DOHH2 (cell line): ENCODE measurements around the gene WDR18.

Experiments
- H3F3A ChIP-seq: fragments of 200-600 bp; sonication (generic), shearing (Covaris generic); 2 replicates; pipeline ENCODE4 v1.6.0; 2016; ENCODE audit warnings: antibody characterized with exemption, mild to moderate bottlenecking; ENCODE audit not compliant: control insufficient read depth, insufficient read depth
- H3K27ac ChIP-seq: fragments of 200-600 bp; sonication (generic); 2 replicates; pipeline ENCODE4 v1.5.1; 2014; ENCODE audit warnings: low read depth, mild to moderate bottlenecking, low read length, moderate library complexity
- H3K27me3 ChIP-seq: fragments of 200-600 bp; sonication (generic); 2 replicates; pipeline ENCODE4 v1.6.1; 2014; ENCODE audit warnings: mild to moderate bottlenecking, low read length, mixed read lengths; ENCODE audit not compliant: control insufficient read depth
- H3K36me3 ChIP-seq: fragments of 200-600 bp; sonication (generic); 2 replicates; pipeline ENCODE4 v1.6.1; 2014; ENCODE audit warnings: mild to moderate bottlenecking, low read length, moderate library complexity, mixed read lengths; ENCODE audit not compliant: control insufficient read depth
- H3K4me1 ChIP-seq: fragments of 200-600 bp; sonication (generic); 2 replicates; pipeline ENCODE4 v1.6.1; 2014; ENCODE audit warnings: mild to moderate bottlenecking, low read length, mixed read lengths; ENCODE audit not compliant: control insufficient read depth
- H3K4me2 ChIP-seq: fragments of 200-600 bp; sonication (generic); 2 replicates; pipeline ENCODE4 v1.6.0; 2014; ENCODE audit warnings: mild to moderate bottlenecking, low read length, moderate library complexity
- H3K4me3 ChIP-seq: fragments of 200-600 bp; sonication (generic); 2 replicates; pipeline ENCODE4 v1.5.1; 2014; ENCODE audit warnings: mild to moderate bottlenecking, low read length, mixed read lengths
- H3K79me2 ChIP-seq: fragments of 200-600 bp; sonication (generic); 2 replicates; pipeline ENCODE4 v1.6.1; 2014; ENCODE audit warnings: mild to moderate bottlenecking, low read length, mixed read lengths; ENCODE audit not compliant: control insufficient read depth
- H3K9me2 ChIP-seq: fragments of 200-600 bp; sonication (generic); replicated peaks from 2 replicates; pipeline ENCODE4 v1.6.1; 2014; ENCODE audit warnings: mild to moderate bottlenecking, low read length, mixed read lengths; ENCODE audit not compliant: control insufficient read depth
- H3K9me3 ChIP-seq: fragments of 200-600 bp; sonication (generic); 2 replicates; pipeline ENCODE4 v1.6.1; 2014; ENCODE audit warnings: antibody characterized with exemption, low read length, mixed read lengths; ENCODE audit not compliant: control insufficient read depth, insufficient read depth
- H4K20me1 ChIP-seq: fragments of 200-600 bp; sonication (generic); 2 replicates; pipeline ENCODE4 v1.6.0; 2014; ENCODE audit warnings: low read depth, mild to moderate bottlenecking, antibody characterized with exemption, low read length, moderate library complexity; ENCODE audit not compliant: control insufficient read depth, insufficient read depth
- CTCF ChIP-seq: fragments of 200-600 bp; sonication (generic); IDR thresholded peaks from one replicate; pipeline ENCODE4 v1.5.1; 2014; ENCODE audit warnings: antibody characterized with exemption, mild to moderate bottlenecking, low read depth, low read length; ENCODE audit not compliant: poor library complexity, severe bottlenecking
- EZH2phosphoT487 ChIP-seq: fragments of 200-600 bp; sonication (generic); IDR thresholded peaks from 2 replicates; pipeline ENCODE4 v1.6.1; 2017; ENCODE audit warnings: borderline replicate concordance, mild to moderate bottlenecking, antibody characterized with exemption, low read length, moderate library complexity, mixed read lengths

WDR18 gene

DNA sequence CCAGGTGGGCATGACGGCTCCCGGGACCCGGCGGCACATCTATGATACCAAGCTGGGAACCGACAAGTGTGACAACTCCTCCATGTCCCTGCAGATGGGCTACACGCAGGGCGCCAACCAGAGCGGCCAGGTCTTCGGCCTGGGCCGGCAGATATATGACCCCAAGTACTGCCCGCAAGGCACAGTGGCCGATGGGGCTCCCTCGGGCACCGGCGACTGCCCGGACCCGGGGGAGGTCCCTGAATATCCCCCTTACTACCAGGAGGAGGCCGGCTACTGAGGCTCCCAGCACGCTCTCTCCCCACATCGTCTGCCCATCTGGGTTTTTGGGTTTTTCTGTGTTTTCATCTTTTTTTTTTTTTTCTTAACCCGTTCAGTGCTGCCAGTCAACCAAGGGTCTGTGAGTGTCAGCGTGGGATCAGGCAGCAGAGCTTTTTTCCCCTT is 53.5 kb downstream of the WDR18 start:
- H3K4me2 ChIP-seq = peak overlapping the region; percentile 89
- H3K79me2 ChIP-seq = peaks cover 16% of the 10 kb centered on the region
- peaks cover 52% of the 10 kb centered on the region for H3K4me1 ChIP-seq
- H3K27ac ChIP-seq = peak overlapping the region; percentile 99
- TF ChIP-seq CTCF (no peak), EZH2phosphoT487 (no peak)
- H3K9me2 ChIP-seq = no peaks in the 10 kb centered on the region
- H3F3A ChIP-seq = peaks cover 30% of the 10 kb centered on the region
- peaks cover 4% of the 10 kb centered on the region; the same call in 1 of the 2 replicates for H4K20me1 ChIP-seq
- H3K27me3 ChIP-seq = no peaks in the 10 kb centered on the region
- no peaks in the 10 kb centered on the region for H3K9me3 ChIP-seq
- H3K4me3 ChIP-seq = peak overlapping the region; percentile 90
- peaks cover 44% of the 10 kb centered on the region for H3K36me3 ChIP-seq

DNA sequence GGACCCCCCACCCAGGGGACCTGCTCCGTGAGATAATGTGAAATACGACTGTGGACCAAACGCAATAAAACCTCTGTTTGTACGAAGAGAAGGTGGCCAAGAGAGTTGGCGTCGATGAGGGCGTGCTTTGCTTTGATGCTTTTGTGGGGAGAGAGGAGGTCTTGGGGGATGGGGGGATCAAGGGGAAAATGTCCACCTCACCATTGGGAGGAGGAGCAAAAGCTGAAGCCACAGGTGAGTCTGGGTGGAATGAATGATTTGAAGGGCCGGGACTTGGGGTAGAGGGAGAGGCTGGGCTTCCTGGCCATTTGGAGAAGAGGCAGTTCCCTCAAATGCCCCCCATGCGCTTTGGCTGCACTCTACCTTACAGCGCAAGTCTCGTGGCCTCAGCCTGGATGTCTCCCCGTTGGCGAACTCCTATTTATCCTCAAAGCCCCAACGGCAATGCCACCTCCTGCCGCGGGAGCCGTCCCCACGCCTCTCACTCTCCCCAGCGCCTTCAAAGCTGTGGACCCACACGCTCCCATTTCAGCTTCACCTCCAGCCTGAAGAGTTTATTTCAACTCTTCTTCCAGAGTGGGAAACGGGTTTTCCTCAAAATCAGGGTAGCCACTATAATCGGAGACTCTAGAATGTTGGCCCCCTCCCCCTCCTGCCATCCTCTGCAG is 55.0 kb downstream of the WDR18 start:
- Histone ChIP-seq H3K4me3 (peak overlapping the region; percentile 90), H3K4me2 (peak overlapping the region; percentile 89), H3K4me1 (peaks cover 52% of the 10 kb centered on the region), H3F3A (peaks cover 30% of the 10 kb centered on the region), H3K9me3 (no peaks in the 10 kb centered on the region), H3K36me3 (peaks cover 42% of the 10 kb centered on the region), H3K9me2 (no peaks in the 10 kb centered on the region), H4K20me1 (peaks cover 4% of the 10 kb centered on the region; the same call in 1 of the 2 replicates), H3K27me3 (no peaks in the 10 kb centered on the region), H3K27ac (peak overlapping the region; percentile 99), H3K79me2 (peaks cover 16% of the 10 kb centered on the region)
- TF ChIP-seq EZH2phosphoT487 = no peak
- no peak for TF ChIP-seq CTCF

DNA sequence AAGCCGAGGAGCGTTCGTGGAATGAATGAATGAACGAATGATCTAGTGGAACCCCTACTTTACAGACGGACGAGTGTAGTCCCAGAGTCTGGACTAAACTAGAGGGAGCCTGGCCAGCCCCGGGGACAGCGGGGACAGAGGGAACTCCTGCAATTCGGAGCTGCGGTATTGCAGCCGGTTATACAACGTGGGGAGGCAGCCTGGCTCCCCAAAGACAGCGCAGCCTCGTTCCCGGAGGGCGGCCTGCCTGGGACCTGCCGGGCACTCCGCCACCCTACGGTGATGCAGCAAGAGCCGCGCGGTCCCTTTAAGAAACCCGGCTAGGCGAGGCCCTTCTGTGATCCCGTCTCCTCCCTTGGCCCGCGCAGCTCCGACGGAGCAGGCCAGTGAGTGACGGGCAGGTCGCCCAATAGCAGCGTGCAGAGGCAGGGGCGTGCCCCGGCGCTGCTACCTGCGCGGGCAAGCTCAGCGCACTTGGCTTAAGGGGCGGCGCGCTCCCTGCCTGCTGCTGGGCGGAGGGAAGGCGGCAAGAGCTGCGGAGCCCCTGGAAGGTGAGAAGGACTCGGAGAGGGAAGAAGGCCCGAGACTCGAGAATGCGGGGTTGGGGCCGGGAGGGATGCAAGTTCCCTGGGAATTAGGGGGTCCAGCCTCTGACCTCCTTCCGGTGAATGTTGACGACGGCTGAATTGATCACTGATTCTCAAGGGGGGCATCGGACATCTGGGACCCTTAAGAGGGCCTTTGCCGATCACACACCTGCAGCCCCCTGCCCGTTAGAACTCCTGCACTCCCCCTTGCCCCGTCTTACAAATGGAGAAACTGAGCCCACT is 55.7 kb downstream of the WDR18 start, which contains the start of gene ABCA7:
Gene ABCA7 (plus strand): TSS at position 462 of the 830 bp plus-strand sequence. CDS start 1,255 bp downstream, outside the sequence.
- Histone ChIP-seq H3K4me3 (peak within 1 kb of the TSS; percentile 90), H3F3A (peaks cover 30% of the 10 kb centered on the region), H3K9me3 (no peaks in the 10 kb centered on the region), H3K27me3 (no peaks in the 10 kb centered on the region), H3K79me2 (peaks cover 16% of the 10 kb centered on the region), H3K4me1 (peaks cover 52% of the 10 kb centered on the region), H4K20me1 (peaks cover 4% of the 10 kb centered on the region; the same call in 1 of the 2 replicates), H3K27ac (peak within 1 kb of the TSS; percentile 99), H3K36me3 (peaks cover 46% of the 10 kb centered on the region), H3K9me2 (no peaks in the 10 kb centered on the region), H3K4me2 (peak within 1 kb of the TSS; percentile 89)
- no peak for TF ChIP-seq CTCF
- no peak for TF ChIP-seq EZH2phosphoT487
